Measurements from ENCODE around the gene RASSF7.

The RASSF7 gene

DNA sequence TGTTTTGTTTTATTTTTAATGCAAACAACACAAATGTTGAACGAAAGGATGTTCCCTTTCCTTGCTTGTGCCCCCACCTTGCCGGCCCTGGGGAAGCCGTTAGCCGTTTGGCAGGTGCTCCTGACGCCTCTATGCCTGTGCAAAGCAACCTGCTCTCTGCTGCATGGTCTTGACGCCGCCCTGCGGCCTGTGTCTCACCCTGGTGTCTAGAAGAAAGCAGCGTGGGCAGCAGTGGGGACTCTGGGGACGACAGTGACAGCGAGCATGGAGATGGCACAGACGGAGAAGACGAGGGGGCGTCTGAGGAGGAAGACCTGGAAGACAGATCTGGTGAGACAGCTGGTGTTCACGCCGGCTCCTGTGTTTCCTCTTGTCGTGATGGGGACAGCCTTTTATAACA, 21.0 kb downstream of the RASSF7 start:
- DNase-seq: peak in 19 of 56 donors; percentile 14 to 72 (median 41)

DNA sequence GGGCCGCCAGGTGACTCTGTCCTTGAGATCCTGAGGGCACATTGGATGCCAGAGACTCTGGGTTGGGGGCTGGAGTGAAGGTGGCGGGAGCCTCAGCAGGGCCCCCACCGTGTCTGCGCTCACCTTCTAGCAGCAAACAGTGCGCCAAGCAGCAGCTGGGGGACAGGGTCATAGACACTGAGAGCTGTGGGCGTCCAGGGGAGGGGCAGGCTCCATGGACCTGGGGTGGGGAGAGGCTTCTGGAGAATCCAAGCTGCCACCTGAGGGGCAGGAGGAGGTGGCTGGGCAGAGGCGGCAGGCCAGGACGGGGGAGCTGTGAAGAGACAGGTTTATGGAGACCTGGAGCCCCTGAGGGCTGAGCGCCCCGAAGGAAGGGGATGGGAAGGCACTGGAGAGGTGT, 23.5 kb downstream of the RASSF7 start:
- DNase-seq: no peak

- DNase-seq: no peak
These were observed 25.9 kb downstream of the RASSF7 start for GRCh38 chr11:586376-587316.

GRCh38 chr11:587546-587945, 26.8 kb downstream of the RASSF7 start:
- no peak for DNase-seq

DNA sequence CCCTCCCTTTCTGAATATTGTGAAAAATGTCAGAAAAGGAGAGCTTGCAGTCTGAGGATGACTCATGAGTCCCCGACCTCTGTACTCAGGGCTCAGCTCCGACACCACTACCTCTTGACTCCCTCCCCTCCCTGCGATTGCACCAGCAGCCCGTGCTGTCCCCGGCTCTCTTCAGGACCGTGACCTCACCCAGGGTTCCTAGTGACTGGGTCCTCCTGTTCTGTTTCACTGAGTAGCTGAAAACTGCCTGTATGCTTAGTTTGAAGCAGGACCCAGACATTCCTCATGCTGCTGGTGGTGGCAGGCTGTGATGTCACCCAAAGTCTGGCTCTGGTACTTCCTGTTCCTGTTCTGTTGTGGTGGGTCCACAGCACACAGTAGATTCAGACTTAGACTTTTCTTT, 27.2 kb downstream of the RASSF7 start:
- DNase-seq: no peak

GRCh38 chr11:589798-590197, 29.0 kb downstream of the RASSF7 start:
- no peak for DNase-seq

GRCh38 chr11:590997-591396, 30.2 kb downstream of the RASSF7 start:
- DNase-seq: peak in 3 of 56 donors; percentile 20 to 47 (median 30)

DNA sequence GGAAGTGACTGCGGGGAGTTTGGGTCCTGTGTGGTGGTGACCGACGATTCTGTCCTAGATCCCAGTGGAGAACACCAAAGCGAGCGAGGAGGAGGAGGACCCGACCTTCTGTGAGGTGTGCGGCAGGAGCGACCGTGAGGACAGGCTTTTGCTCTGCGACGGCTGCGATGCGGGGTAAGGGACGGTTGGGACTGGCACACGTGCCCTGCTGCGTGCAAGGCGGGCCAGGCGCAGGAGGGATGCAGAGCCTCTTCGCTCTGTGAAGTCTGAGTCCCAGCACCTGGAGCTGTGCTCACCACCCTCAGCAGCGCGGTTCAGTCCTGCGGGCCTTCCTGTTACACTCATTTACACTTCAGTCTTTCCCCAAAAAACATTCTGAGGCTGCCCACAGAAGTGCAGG, 31.7 kb downstream of the RASSF7 start:
- DNase-seq: no peak

DNA sequence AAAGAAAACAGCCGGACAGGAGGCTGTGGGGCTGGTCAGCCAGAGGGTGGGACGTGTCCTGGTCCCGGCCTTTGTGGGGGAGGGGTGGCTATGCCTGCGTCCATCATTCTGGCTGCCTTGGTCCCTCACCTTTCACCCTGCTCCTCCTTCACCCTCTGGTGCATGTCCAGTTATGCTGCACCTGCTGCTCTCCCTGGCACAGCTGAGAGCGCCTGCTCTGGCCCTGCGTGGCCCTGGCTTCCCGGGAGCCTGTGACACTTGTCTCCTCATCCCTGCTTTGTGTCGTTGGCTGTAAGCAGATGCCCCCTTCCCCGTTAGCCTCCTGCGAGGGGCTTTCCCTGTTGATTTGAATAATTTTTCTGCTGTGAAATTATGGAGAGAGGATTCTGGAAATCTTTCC, 32.1 kb downstream of the RASSF7 start:
- no peak for DNase-seq

GRCh38 chr11:593347-593746, 32.6 kb downstream of the RASSF7 start:
- DNase-seq: no peak

DNA sequence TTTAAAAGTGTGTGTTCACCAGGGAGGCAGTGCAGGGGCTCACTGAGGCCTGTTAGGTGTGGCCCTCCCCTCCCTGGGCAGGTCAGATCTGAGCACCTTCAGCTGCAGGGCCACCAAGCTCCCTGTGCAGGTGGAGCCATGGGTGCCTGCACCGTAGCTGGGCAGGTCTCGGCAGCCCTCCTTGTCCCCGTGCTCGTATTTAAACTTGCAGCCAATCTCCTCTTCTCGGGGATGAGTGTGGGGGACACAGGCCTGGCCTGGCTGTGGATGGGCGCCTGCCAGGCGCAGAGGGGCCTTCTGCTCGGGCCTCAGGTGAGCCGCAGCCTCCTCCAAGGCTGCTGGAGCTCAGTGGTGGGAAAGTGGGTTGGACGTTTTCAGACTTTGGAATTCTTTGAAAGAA, 34.6 kb downstream of the RASSF7 start:
- DNase-seq: no peak

- no peak for DNase-seq
These were observed 35.6 kb downstream of the RASSF7 start for GRCh38 chr11:596374-596773.

GRCh38 chr11:597166-597725, 36.5 kb downstream of the RASSF7 start:
- no peak for DNase-seq

- no peak for DNase-seq
These were observed 37.4 kb downstream of the RASSF7 start for GRCh38 chr11:598005-598680.

GRCh38 chr11:601573-602245, 40.9 kb downstream of the RASSF7 start:
- DNase-seq: no peak

GRCh38 chr11:603154-603553, 42.4 kb downstream of the RASSF7 start:
- no peak for DNase-seq

GRCh38 chr11:605286-606129, 44.7 kb downstream of the RASSF7 start:
- DNase-seq: no peak

- DNase-seq: peak in 3 of 56 donors; percentile 28 to 39 (median 33)
These were observed 45.5 kb downstream of the RASSF7 start for GRCh38 chr11:606245-606644.

DNA sequence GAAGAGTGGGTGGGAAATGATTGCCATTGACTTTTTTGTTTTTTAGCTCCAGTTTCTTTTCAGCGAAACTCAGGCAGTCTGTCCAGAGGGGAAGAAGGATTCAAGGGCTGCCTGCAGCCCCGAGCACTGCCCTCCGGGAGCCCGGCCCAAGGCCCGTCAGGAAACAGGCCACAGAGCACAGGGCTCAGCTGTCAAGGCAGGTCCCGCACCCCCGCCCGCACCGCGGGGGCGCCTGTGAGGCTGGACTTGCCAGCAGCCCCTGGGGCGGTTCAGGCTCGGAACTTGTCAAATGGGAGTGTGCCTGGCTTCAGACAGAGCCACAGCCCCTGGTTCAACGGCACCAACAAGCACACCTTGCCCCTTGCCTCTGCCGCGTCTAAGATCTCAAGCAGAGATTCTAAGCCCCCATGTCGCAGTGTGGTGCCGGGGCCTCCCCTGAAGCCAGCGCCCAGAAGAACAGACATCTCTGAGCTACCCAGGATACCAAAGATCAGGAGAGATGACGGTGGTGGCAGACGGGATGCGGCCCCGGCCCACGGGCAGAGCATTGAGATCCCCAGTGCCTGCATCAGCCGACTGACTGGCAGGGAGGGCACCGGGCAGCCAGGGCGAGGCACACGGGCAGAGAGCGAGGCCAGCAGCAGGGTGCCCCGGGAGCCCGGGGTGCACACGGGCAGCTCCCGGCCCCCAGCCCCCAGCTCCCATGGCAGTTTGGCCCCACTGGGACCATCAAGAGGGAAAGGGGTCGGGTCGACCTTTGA, 46.4 kb downstream of the RASSF7 start:
- DNase-seq: no peak
